ENCODE results near the gene GPR137.
"Not testable (repeated sequence)": the region's sequence is repeated elsewhere in the genome, so short reads cannot be mapped to it uniquely, and the experiment has no call there.

GPR137 gene

GRCh38 chr11:64284962-64285884, at the start of gene GPR137:
Gene GPR137, plus strand, starts transcription at chr11:64285848. Its CDS starts 677 bp downstream, at chr11:64286525.
- peak; percentile 75 to 96 (median 85) for DNase-seq (ENCODE audit: low read depth in 3 of 3, low spot score in 1 of 3)

GRCh38 chr11:64237484-64237951, 48.1 kb upstream of the GPR137 start:
- DNase-seq (ENCODE audit: low read depth in 3 of 3, low spot score in 1 of 3) = no peak

GRCh38 chr11:64238076-64238475, 47.6 kb upstream of the GPR137 start:
- DNase-seq (ENCODE audit: low read depth in 3 of 3, low spot score in 1 of 3) = no peak

- DNase-seq (ENCODE audit: low read depth in 3 of 3, low spot score in 1 of 3) = no peak
Measured at GRCh38 chr11:64238999-64239398, 46.6 kb upstream of the GPR137 start.

GRCh38 chr11:64239662-64240434, 45.8 kb upstream of the GPR137 start:
- no peak for DNase-seq (ENCODE audit: low read depth in 3 of 3, low spot score in 1 of 3)

- DNase-seq (ENCODE audit: low read depth in 3 of 3, low spot score in 1 of 3) = peak; percentile 95 to 97 (median 97)
Measured at GRCh38 chr11:64240435-64241240, 45.0 kb upstream of the GPR137 start, which contains the start of gene FKBP2. Gene FKBP2, plus strand, starts transcription at chr11:64241095. Its CDS starts 1,293 bp downstream, at chr11:64242388.

- peak in 2 of 3 donors; percentile 100 for DNase-seq (ENCODE audit: low read depth in 3 of 3, low spot score in 1 of 3)
Measured at GRCh38 chr11:64241241-64241490, 44.5 kb upstream of the GPR137 start.

GRCh38 chr11:64241491-64242374, 43.9 kb upstream of the GPR137 start:
- peak in 1 of 3 donors; percentile 100 for DNase-seq (ENCODE audit: low read depth in 3 of 3, low spot score in 1 of 3)

- DNase-seq (ENCODE audit: low read depth in 3 of 3, low spot score in 1 of 3) = no peak
Measured at GRCh38 chr11:64243236-64243854, 42.3 kb upstream of the GPR137 start.

GRCh38 chr11:64244107-64244506, 41.5 kb upstream of the GPR137 start:
- DNase-seq (ENCODE audit: low read depth in 3 of 3, low spot score in 1 of 3) = no peak

GRCh38 chr11:64244966-64245365, 40.7 kb upstream of the GPR137 start:
- no peak for DNase-seq (ENCODE audit: low read depth in 3 of 3, low spot score in 1 of 3)

GRCh38 chr11:64245401-64245796, 40.2 kb upstream of the GPR137 start:
- peak in 2 of 3 donors; percentile 33 to 60 for DNase-seq (ENCODE audit: low read depth in 3 of 3, low spot score in 1 of 3)

GRCh38 chr11:64245797-64246620, 39.6 kb upstream of the GPR137 start:
- DNase-seq (ENCODE audit: low read depth in 3 of 3, low spot score in 1 of 3) = peak; percentile 50 to 72 (median 63)

- DNase-seq (ENCODE audit: low read depth in 3 of 3, low spot score in 1 of 3) = not testable (repeated sequence)
Measured at GRCh38 chr11:64246621-64246870, 39.1 kb upstream of the GPR137 start.

GRCh38 chr11:64246871-64247728, 38.5 kb upstream of the GPR137 start, which contains the start of gene PPP1R14B:
Gene PPP1R14B, minus strand, starts transcription at chr11:64246943. Its CDS starts 270 bp downstream, at chr11:64246673.
- peak in 2 of 3 donors; percentile 57 to 82 for DNase-seq (ENCODE audit: low read depth in 3 of 3, low spot score in 1 of 3)

- no peak for DNase-seq (ENCODE audit: low read depth in 3 of 3, low spot score in 1 of 3)
Measured at GRCh38 chr11:64247729-64248531, 37.7 kb upstream of the GPR137 start.

GRCh38 chr11:64248578-64248977, 37.1 kb upstream of the GPR137 start:
- no peak for DNase-seq (ENCODE audit: low read depth in 3 of 3, low spot score in 1 of 3)

Data from stimulated activated CD4-positive, alpha-beta T cell treated with anti-CD3 and anti-CD28 coated beads, TNF-alpha, amount 100 ng/mL, for 1 hour (primary cell).